Measurements from ENCODE around the gene PIGU.

DNA sequence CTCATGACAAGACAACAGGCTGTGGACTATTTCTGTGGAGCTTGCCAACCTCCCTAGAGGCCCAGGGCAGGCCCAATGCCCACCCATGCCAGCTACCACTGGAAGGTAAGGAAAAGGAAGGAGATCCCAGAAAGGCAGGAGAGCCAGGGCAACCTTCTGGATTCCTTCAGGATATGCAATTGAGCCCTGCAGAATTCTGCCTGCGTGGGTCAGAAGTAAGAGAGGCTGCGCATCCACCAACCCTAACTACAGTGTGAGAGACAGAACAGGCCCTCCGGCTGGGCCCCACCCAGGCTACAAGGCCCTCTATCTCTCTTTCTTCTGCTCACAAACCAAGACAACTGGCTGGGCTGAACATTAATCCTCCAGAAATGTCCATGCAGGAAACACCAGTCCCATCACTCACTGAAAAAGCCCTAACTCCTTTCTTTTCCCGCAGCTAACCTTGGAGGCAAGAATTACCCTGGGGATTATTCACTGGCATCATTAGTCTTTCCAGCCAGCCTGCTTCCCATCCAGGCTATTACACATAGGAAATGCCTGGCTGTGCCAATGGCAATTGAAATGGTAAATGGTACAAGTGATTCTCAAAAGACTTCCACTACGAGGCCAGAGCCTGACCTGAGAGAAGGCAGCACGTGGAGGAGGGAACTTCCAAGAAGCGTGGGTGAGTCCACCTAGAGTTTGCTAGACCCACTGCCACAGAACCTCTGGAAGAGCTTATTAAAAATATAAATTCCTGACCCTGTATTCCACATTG, 103.2 kb downstream of the PIGU start:
- TF ChIP-seq, protein P1, sequence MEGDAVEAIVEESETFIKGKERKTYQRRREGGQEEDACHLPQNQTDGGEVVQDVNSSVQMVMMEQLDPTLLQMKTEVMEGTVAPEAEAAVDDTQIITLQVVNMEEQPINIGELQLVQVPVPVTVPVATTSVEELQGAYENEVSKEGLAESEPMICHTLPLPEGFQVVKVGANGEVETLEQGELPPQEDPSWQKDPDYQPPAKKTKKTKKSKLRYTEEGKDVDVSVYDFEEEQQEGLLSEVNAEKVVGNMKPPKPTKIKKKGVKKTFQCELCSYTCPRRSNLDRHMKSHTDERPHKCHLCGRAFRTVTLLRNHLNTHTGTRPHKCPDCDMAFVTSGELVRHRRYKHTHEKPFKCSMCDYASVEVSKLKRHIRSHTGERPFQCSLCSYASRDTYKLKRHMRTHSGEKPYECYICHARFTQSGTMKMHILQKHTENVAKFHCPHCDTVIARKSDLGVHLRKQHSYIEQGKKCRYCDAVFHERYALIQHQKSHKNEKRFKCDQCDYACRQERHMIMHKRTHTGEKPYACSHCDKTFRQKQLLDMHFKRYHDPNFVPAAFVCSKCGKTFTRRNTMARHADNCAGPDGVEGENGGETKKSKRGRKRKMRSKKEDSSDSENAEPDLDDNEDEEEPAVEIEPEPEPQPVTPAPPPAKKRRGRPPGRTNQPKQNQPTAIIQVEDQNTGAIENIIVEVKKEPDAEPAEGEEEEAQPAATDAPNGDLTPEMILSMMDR (IDR thresholded peaks at IDR 0.05), result no peak
- no peak for TF ChIP-seq POLR2A (IDR thresholded peaks at IDR 0.05)
